Effector CD8-positive, alpha-beta T cell (primary cell): ENCODE results near the gene GAL3ST1.
"Not testable (repeated sequence)": the region's sequence is repeated elsewhere in the genome, so short reads cannot be mapped to it uniquely, and the experiment has no call there.

Experiments
- DNase-seq: peaks from one replicate; lab custom pipeline; 2025; lab: John Stamatoyannopoulos, UW

Gene GAL3ST1

DNA sequence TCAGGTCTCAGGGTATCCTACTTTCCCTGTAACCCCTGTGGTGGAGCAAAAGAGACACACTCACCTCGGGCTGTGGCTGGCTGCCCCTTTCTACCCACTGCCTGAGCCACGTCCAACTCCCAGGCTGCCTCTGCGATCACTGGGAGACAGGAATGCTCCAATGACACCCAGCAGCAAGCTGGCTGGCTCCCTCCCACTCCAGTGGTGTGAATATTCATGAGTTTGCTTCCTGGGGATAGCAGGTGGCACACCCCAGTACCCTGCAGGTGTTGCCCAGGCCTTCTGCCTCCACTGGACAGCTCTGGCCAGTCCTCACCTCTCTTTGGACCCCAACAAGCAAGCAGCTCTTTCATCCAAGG is 9.7 kb downstream of the GAL3ST1 start:
- no peak for DNase-seq

DNA sequence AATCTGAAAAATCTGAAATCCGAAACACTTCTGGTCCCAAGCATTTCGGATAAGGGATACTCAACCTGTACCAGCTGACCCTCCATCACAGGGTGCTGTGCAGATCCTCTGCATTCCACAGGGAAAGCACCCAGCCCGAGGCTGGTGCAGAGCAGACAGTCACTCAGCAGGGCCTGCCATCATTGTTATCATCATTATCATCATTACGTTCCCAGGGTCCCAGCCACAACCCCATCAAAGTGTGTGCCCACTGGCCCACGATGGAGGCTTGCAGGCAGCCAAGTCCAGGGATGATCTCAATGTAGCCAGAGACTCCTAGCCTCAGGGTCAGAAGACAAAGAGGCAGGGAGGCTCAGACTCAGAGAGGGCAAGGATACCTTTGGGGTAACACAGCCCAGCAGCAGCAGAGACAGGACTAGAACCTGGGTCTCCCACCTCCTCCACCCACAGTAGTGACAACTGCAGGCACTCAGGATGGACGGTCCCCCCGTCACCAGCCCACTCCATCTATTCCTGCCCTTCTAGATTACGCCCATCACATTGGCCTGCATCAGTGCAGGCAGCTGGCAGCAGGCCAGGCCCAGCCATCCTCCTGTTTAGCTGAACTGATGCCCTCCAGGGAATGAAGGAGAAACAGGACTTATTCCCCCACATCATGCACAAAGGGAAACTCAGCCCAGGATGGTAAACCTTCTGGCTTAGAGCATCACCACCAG is 10.3 kb downstream of the GAL3ST1 start:
- no peak for DNase-seq

DNA sequence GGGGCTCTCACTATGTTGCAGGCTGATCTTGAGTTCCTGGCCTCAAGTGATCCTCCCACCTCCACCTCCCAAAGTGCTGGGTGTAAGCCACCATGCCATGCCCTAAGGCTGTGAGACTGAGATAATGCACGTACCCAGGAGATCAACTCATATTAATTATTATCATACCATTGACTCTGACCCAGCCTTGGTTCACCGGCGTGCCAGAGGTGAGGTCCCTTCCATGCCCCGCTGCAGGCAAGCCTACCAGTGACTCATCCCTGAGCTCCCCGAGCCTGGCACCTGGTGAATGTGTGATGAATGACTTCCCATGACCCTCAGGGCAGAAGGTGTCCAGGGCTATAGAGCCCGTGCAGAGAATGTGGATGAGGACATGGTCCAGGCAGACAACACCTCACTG is 12.1 kb downstream of the GAL3ST1 start:
- DNase-seq: no peak

DNA sequence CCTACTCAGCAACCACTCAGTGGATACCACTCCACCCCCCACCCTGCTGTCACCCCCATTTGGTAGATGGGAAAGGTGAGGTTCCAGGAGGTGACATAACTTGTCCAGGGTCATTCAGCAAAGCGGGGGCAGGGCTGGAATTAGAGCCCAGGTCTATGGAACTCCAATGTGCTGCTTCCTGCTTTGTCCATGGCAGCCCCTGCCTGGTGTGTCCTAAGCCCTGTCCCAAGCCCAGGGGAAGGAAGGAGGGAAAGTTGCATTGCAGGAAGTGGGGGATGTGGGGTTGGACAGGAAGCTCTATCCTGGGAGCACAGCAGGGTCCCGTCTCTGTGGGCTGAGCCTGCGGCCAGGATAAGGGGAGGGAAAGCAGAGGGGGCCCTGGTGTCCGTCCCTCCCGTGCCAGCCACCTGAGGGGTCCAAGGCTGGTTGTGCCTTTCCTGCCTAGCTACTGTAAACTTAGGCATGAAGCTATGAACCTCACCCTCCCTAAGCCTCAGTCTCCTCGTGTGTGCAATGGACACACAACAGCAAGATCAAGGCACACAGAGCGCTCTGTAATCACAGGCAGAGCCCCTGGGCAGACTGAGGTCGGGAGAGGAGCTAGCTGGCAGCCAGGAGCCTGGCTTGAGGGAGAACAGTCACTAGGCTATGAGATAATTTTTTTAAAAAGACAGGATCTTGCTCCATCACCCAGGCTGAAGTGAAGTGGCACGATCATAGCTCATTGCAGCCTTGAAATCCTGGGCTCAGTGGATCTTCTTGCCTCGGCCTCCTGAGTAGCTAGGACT is 12.9 kb downstream of the GAL3ST1 start:
- DNase-seq: no peak

DNA sequence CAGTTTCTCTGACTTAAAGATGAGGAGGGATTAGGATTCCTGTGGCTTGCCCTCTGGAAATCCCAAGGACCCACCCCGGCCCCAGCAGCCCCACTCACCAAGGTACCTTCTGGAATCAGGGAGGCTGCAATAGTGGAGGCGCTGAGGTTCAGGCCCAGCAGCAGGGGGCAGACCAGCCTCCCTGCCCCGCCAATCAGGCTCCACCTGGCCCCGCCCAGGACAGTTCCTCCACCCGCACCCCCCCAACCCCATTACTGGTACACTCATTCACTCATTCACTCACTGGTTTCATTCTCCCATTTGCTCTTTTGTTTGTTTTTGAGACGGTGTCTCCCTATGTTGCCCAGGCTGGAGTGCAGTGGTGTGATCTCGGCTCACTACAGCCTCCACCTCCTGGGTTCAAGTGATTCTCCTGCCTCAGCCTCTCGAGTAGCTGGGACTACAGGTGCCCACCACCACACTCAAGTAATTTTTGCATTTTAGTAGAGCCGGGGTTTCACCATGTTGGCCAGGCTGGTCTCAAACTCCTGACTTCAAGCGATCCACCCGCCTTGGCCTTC is 13.7 kb downstream of the GAL3ST1 start:
- not testable (repeated sequence) for DNase-seq

DNA sequence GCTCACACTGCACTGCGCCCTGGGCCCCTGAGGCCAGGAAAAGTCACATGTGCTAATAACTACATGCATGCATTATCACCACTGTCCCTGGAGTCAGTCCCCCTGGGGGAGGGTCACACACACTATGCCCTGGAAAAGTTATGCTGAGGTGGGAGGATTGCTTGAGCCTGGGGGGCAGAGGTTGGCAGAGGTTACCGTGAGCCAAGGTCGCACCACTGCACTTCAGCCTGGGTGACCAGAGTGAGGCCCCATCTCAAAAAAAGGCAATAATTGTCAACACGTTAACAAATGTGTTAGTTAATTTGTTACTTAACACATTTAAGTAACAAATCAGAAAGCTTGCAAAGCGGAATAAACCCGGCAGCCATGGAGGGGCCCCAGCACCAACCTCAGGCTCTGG is 14.6 kb downstream of the GAL3ST1 start:
- DNase-seq: no peak

DNA sequence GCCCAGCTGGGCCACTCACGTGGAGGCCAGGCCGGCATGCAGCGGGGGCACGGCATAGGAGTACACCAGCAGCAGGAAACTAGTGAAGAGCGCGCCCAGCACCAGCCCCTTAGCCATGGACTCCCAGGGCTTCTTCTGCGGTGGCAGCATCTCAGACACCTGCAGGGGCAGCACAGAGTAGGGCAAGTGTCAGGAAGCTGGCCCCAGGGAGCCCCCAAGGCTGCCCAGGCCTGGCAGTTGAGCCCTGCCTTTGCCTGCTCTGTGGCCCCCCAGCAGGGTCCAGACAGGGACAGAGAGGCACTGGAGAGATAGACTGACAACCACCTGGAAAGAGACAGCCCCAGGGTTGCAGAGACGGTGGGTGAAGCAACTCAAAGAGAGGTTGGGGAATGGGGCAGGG is 17.2 kb downstream of the GAL3ST1 start:
- DNase-seq: no peak

DNA sequence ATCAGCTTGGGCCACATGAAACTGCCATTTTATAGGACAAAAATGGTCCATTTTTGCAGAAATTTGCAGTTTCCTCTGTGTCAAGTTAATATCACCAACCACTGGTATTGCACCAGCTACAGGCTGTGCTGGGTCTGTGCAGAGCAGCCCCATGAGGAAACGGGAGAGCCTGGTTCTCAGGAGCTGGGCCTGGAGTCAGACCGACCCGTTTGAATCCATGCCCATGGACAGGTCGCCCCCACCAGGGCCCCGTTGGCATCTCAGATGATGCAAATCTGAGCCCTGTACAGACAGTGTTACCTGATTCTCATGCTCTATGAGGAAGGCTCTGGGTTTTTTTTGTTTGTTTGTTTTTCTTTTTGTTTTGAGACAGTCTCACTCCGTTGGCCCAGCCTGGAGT is 18.1 kb downstream of the GAL3ST1 start:
- no peak for DNase-seq

DNA sequence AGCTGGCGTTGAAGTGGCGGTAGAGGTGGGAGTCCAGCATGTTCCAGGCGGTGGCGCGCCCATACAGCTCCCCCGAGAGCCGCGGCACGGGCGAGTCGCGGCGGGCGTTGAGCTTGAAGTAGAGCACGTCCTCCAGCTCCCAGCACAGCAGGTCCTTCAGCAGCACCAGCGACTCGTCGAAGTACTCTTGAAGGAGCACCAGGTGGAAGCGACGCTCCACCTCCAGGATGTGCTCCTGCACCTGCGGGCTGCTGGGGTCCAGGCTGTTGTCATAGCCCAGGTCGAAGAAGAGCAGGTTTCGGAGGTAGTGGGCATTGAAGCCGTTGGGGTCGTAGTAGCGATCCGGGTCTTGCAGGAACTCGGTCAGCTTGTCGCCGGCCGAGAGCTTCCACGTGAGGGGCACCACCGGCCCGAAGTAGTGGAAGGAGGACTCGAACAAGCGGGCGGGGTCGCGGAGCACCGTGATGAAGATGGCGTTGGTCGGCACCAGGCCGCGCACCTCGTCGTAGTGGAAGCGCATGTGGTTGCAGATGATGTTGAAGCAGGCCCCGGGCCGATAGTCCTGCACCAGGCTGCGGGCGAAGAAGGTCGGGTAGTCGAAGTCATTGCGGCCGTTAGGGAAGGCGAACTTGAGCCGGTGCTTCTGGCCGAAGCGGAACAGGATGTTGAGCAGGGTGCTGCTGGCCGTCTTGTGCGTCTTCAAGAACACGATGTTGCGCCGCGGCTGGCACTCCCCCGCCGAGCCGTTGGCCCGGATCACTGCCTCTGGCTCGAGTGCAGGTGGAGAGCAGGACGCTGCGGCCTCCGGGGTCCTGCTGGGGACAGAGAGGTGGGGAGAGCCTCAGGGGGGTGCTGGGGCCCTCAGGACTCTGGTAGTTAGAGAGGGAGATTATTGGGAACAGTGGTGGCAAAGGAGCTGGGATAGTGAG is 18.9 kb downstream of the GAL3ST1 start:
- DNase-seq: no peak

DNA sequence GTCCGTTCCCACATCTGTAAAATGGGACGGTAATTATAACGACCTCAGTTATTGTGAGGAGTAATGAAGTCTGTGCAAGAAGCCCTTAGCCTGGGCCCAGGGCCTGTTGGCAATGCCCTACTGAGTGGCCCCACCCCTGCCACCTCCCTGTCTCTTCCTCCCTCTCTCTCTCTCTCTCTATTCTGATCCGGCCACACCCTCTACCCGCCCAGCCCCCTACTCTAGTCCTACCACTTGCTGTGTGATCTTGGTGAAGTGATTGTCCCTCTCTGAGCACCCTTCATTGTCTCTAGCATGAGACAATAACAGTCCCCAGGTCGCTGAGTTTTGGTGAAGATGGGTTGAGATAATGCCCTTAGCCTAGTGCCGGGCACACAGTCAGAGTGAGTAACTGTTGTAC is 20.5 kb downstream of the GAL3ST1 start:
- no peak for DNase-seq

DNA sequence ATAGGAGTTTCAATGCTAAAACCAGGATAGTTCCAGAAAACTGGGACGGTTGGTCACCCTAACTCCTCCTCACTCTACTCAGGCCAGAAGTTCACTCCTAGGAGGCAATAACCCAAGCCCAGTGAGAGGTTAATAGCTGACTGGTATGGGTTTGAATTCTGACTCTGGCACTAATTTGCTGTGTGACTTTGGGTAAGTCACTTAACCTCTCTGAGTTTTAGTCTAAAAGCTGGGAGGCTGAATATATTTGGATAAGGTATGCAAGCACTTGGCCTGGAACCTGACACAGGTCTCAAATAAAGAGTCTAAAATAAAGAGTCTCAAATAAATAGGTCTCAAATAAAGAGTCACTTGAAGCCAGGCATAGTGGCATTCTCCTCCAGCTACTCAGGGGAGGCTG is 21.7 kb downstream of the GAL3ST1 start:
- no peak for DNase-seq

DNA sequence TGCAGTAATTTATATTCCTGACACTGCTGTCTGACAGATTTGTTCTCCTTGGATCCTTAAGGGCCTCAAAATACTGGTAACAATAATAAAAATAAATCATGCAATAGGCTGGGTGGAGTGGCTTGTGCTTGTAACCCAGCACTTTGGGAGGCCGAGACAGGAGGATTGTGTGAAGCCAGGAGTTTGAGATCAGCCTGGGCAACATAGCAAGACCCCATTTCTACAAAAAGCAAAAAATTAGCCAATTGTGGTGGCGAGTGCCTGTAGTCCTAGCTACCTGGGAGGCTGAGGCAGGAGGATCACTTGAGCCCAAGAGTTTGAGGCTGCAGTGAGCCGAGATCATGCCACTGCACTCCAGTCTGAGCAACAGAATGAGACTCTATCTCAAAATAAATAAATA is 22.7 kb downstream of the GAL3ST1 start:
- not testable (repeated sequence) for DNase-seq

DNA sequence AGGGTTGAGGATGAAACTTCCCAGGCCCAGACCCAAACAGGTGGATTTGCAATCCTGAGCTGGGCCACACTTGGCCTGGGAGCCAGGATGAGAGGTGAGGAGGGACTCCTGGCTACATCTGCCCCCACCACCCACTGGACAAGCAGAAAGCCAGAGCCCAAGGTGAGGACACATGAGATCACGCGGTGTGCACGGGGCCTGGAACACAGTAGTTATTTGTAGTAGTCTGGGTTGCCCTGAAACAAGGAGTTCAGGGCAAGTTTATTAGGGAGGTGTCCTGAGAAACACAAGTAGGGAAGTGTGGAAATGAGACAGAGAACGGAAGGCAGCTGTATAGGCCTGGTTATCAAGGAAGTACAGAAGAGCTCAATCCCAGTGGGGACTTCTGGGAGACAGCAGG is 27.3 kb downstream of the GAL3ST1 start:
- no peak for DNase-seq

DNA sequence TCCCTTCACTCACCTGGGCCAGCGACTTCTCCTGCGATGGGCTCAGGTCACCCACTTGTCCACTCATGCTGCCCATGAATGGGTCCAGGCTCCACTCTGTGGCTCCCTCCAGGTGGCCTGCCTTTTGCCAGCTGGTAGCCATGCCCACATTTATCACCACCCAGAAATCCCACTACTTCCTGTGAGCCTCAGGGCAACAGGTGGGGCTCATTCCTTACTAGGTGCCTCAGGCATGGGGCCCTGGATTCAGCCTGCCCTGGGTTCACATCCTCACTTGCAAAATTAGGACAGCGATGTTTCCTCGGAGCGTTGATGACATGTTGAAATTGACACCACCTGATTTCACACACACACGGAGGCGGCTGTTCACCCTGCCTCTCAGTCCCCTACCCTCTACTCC is 27.8 kb downstream of the GAL3ST1 start, which contains the start of gene SEC14L6:
SEC14L6 (minus strand) TSS at position 126 of the 400 bp plus-strand sequence; CDS start at position 67, 59 bp downstream.
- DNase-seq: no peak

DNA sequence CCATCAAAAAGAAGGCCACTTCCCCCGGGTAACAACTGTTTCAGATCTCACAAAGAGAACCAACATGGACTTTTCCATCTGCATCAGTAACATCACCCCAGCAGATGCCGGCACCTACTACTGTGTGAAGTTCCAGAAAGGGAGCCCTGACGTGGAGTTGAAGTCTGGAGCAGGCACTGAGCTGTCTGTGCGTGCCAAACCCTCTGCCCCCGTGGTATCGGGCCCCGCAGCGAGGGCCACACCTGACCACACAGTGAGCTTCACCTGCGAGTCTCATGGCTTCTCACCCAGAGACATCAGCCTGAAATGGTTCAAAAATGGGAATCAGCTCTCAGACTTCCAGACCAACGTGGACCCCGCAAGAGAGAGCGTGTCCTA is 31.7 kb downstream of the GAL3ST1 start:
- no peak for DNase-seq

DNA sequence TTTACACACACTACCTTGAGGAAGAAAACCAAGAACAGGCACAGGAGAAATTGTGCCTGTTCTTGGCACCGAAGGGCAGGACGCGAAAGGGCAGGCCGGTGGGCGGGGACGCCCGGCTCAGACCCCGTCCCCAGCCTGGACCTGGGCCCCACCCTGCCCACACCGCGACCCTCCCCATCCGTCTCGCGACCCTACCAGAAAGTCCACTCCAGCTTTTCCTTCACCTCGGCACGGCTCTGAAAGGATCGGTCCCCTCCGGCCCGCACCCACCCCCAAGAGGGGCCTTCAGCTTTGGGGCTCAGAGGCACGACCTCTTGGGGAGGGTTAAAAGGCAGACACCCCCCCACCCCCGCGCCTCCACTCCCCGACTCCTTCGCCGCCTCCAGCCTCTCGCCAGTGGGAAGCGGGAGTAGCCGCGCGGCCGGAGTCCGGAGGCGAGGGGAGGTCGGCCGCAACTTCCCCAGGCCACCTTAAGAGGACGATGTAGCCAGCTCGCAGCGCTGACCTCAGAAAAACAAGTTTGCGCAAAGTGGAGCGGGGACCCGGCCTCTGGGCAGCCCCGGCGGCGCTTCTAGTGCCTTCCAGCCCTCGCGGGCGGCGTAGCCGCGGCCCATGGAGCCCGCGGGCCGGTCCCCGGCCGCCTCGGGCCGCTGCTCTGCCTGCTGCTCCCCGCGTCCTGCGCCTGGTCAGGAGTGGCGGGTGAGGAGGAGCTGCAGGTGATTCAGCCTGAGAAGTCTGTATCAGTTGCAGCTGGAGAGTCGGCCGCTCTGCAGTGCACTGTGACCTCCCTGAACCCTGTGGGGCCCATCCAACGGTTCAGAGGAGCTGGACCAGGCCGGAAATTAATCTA is 32.3 kb downstream of the GAL3ST1 start:
- DNase-seq: no peak

DNA sequence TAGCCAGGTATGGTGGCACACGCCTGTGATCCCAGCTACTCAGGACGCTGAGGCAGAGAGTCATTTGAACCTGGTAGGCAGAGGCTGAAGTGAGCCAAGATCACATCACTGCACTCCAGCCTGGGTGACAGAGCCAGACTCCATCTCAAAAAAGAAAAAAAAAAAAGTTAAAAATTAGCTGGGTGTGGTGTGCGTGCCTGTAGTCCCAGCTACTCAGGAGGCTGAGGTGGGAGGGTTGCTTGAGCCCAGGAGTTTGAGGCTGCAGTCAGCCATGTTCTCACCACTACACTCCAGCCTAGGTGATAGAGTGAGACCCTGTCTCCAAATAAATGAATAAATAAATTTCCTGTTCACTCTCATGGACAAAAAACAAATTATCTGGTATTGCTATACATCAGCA is 33.0 kb downstream of the GAL3ST1 start:
- not testable (repeated sequence) for DNase-seq

DNA sequence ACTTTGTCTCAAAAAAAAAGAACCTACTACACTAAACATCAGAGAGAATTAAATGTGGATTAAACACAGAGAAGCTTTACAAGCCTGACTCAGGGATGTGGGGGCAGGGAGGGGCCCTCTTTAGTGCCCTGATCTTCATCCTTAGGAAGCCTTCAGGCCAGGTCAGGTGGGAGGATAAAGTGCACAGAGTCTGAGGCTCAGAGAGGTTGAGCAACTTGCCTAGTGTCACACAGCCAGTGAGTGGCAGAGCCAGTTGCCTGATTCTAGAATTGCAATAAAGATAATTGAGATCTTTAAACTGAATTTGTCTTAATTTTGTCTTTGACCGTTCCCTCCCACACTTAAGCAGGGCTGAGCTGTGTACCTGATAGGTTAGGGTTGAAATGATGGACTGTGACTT is 35.1 kb downstream of the GAL3ST1 start:
- DNase-seq: no peak

DNA sequence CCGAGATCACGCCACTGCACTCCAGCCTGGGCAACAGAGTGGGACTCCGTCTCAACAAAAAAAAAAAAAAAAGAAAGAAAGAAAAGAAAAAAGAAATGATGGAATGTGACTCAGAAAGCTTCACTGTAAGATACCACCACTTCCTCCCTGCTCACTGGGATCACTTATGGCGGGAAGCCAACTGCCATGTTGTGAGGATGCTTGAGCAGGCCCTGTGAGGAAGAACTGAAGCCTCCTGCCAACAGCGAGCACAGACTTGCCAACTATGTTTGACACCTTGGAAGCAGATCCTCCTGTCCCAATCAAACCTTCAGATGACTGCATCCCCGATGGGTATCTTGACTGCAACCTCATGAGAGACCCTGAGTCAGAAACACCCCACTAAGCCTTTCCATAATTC is 36.2 kb downstream of the GAL3ST1 start:
- no peak for DNase-seq

DNA sequence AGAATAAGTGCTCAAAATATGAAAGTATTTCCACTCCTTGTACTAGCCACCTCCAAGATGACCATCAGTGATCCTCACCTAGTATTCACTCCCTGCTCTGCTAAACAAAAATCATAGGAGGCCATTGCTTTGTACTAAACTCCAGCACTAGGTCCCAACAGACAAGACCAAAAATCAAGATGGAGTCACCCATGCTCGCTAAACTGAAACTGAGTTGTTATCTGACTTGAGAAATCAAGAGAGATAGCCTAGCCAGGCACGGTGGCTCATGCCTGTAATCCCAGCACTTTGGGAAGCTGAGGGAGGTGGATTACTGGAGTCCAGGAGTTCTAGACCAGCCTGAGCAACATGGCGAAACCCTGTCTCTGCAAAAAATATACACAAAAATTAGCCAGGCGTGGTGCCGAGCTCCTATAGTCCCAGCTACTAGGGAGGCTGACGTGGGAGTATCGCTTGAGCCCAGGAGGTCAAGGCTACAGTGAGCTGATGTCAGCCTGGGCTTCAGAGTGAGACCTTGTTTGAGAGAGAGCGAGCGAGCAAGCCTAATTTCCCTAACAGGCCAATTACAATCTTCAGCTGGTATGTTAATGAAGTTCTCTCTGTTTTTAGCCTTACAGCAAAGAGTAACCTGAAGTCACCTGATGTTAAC is 37.3 kb downstream of the GAL3ST1 start:
- DNase-seq: no peak

DNA sequence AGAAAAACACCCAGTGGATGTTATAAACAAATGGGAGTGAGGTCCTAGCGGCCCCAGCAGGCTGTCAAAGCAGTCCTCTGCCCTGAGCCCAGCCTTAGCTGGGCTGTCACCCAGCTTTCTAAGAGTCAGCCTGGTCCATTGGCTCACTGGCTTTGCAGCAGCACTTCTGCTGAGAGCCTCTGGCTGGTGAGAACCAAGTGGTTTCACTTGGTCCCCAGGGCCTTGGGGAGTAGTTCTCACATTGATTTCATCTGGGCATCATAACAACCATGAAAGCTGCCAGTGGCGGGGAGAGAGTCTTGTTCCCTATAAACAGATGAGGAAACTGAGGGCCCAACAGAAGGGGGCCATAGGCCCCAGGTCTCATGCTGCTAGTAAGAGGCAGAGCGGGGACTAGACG is 39.3 kb downstream of the GAL3ST1 start:
- no peak for DNase-seq
